GM18502 (cell line): Measurements from ENCODE around the gene ZSCAN22.
A peak's percentile ranks its signal among the peaks of the same experiment; 100 is the strongest.

Experiments used
- ATAC-seq: cut with Tn5 transposase; IDR thresholded peaks from one replicate; pipeline ENCODE4 v1.9.1; 2021; ENCODE audit warnings: mild to moderate bottlenecking; ENCODE audit not compliant: unreplicated experiment, poor library complexity

ZSCAN22 gene

DNA sequence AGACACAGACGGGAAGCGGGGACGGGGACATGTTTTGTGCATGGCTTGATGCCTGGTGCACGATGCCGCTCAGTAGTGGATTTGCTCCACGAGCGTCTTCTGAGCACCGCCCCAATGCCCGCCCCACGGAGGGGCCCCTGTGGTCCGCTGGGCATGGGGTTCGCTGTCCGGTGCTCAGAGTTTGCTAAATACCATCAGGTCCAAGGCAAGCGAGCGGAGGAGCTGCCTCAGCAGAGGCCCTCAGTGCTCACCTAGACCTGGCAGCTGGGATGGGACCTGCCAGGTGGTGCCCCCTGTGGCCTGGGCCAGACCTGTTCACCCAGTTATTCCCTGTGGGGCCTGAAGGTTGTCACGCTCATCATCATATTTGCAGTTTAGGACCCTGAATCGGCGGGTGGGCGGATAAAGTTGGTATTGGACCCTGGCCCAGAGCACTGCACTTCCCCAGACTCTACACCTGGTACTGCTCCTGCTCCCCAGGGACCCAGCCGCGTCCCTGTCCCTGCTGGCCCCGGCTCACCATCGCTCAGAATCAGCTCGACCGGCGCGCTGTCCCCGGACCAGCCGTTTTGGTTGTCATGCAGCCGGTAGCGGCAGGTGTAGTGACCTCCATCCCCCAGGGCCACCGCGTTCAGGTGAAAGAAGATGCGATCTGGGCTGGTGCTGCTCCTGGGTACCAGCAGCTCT, 24.2 kb downstream of the ZSCAN22 start:
- no peak for ATAC-seq

DNA sequence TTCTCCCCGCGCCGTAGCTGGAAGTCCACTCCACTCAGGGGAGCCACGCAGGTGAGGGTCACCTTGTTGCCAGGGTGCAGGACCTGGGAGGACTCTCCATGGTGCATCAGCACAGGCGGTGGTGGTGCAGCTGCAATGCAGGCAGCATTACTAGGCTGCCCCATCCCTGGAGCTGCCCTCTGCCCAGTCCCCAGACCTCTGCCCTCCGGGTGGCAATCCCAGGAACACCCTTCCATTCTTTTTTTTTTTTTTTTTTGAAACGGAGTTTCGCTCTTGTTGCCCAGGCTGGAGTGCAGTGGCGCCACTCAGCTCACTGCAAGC, 24.7 kb downstream of the ZSCAN22 start:
- ATAC-seq, result no peak

DNA sequence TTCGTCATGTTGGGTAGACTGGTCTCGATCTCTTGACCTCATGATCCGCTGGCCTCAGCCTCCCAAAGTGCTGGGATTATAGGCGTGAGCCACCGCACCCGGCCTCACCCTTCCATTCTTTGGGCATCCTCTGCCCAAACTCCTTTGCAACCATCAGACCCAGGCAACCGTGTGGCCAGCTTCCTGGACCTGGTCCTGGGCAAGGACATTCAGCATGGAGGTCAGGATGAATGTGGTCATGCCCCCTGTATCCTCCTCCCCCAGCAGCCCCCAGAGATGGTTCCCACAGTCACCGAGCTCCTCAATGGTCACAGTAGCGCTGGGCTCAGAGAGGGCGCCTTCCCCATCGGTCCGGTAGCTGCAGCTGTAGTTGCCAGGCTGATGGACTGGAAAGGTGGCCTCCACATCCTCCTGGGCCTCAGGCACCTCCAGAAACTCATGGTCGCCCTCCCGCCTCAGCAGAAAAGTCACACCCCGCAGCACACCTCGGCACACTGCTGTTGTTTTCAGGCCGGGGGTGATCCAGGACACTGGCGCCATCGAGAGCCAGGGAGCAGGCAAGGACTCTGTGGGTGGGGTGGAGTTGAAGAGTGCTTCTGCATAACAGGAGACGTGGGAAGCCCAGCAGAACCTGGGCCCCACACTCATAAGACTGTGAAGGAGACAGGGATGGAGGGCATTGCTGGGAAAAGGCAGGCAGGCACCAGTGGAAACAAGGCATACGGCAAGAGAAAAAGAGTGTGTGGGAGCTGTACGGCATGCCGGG, 25.4 kb downstream of the ZSCAN22 start:
- ATAC-seq, result no peak

DNA sequence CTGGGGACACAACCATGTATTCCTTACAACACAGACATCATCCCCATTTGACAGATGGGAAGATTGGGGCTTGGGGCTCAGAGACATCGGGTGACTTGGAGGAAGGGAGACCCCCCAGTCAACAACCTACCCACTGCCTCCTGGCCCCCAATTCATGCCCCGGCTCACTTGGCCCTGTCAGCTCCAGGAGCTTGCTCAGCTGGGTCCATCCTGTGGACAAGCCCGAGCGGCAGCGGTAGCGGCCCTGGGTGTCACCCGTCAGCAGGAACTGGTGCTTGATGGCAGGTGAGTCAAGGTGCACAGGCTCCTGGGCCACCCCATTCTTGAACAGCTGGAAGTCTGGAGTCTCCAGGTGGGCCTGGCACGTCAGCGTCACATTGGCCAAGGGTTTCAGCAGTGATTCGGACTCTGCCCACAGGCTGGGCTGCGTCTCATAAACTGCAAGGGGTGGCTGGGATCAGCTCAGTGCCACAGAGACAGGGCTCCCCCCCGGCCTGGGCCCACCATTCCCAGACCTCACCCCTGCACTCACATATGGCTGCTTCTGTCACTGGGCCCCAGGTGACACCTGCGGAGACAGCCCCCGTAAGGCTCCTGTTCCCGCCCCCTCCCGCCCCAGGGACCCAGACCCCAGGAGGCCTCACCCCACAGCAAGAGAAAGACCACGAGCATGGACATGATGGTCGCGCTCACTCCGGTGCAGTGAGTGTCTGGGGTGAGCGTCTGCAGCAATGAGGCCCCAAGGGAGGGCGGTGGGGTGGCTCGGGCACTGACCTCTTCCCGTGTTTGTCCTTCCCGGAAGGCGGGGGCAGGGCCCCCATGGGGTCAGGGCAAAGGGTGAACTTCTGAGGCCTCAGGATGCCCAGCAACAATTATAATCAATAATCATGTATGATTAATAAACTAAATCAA, 26.2 kb downstream of the ZSCAN22 start, which contains the start of gene A1BG:
TSS of gene A1BG (minus strand) at position 733 of the 912 bp plus-strand sequence. CDS start at position 678, 55 bp downstream.
- ATAC-seq, result no peak

DNA sequence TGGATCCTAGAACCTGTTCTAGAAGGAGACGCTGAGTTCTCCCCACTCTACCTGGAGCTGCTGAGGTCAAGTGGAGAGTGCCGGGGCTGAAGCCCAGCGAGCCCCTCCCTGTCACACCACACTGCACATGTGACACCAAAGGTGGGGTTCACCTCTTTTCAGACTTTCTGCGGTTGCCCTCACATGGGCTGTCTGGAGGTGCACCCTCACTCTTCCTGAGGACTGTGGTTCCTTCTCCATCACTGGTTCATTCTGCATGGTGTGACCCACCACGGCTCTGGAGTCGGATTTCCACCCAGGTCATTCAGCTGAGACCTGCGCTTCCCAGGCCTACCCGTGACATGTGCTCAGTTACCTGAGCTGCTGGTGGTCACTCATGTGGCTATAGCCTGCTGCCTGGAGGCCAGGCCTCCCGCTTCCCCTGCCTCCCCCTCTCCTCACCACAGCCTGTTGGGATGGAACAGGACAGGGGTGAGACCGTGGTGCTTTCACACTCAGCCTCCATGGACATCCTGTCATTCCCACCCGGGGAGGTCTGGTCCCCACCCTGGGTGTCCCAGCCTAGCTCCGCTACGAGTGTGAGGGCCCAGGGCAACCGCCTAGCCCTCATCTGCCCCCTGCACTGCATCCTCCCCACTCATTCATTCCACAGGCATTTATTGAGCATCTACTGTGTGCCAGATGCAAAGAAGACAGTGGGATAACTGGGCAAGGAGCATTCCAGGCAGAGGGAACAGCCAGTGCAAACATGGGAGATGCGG, 27.1 kb downstream of the ZSCAN22 start:
- no peak for ATAC-seq

DNA sequence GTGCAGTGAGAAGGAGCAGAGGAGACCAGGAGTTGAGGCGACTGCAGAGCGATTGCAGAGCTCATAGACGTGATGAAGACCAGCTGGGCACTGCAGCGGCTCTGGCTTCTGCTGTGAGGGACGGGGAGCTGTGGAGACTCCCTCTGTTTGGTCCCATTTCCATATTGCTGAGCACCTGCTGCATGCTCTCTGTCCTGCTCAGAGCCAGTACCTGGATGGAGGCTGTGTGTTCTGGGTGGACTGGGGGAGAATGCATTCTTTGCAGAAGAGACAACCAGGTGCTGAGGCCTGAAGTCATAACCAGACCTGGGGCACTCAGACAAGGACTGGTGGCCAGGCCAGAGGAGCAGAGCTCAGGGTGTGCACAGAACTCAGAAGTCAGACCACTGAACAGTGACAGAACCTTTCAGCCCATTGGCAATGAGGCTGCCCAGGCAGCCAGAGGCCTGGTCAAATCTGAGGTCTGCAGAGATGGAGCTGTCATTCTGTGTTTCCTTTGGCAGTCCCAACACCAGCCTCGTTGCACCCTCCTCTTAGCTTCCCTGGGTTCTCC, 27.8 kb downstream of the ZSCAN22 start:
- ATAC-seq, result no peak

DNA sequence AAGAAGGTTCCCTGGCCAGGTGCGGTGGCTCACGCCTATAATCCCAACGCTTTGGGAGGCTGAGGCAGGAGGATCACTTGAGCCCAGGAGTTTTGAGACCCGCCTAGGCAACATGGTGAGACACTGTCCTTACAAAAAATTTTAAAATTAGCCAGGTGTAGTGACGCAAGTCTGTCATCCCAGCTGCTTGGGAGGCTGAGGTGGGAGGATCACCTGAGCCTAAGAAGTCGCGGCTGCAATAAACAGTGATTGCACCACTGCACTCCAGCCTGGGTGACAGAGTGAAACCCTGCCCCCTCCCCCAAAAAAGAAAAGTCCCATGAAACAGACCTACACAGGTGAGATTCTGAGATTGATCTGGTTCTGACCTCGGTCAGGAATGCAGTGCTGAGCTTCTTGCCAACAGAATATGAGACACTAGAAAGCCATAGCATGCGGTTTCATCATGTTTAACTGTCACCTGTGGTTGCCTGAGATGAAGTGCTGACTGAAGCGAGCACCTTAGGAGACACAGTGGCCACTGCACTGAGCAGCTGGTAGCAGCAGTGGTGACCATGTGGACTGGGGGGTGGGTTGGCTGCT, 28.5 kb downstream of the ZSCAN22 start:
- ATAC-seq, result no peak

- no peak for ATAC-seq
Observed at GRCh38 chr19:58355908-58356765, 29.3 kb downstream of the ZSCAN22 start.

- ATAC-seq, result no peak
Observed at GRCh38 chr19:58356766-58357480, 30.1 kb downstream of the ZSCAN22 start.

- no peak for ATAC-seq
Observed at GRCh38 chr19:58357481-58358145, 30.8 kb downstream of the ZSCAN22 start.

DNA sequence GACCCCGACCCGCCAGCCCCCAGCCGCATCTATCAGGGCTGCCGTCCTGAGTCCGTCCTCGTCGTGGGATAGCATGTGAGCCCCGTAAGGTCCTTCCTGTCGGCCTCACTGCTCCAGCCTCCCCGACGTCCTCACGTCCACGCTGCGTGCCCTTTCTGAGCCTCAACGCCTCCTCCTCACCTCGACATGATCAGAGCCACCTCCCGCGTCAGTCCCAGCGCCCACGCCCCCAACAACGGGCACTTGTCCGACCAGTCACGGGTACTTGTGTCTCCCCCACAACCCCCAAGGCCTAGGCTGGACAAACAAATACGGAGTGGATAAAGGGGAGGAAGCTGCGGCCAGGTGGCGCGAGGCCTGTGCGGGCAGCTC, 35.1 kb downstream of the ZSCAN22 start:
- ATAC-seq, result peak; percentile 20

DNA sequence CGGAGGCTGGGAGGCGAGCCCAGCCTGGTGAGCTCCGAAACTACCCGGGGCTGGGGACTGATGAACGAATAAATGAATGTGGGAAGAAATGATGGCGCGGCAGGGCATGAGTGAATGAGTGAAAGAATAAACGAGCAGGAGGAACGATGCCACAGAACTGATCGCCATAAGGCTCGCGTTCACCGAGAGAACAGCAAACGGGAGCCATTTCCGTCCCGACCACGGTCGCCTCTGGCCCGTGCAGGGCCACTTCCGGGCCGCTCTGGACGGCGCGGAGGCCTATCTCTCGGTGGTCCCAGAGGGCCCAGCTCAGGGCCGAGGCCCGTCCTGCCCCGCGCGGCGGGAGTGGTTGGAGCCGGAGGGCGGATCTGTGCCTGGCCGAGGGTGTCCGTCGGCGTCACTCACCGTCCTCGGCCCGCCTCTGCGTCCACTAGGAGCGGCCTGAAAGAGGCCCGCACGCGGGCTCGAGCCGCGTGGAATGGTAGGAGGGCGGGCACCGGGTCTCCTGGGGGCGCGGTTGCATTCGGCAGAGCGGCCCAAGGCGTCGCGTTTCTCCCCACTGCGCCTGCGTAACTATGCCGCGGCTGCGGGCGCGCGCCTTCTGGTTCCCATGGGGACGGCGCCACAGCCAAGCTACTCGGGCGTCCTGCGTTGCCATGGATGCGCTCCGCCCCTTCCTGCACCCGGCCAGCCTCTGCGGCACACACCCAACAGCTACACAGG, 35.6 kb downstream of the ZSCAN22 start, which contains the start of gene ZNF497:
TSS of gene ZNF497 (minus strand) at position 480 of the 723 bp plus-strand sequence. CDS start 5,116 bp downstream, outside the sequence.
- ATAC-seq, result peak; percentile 87

GRCh38 chr19:58364146-58364545, 37.4 kb downstream of the ZSCAN22 start:
- no peak for ATAC-seq

DNA sequence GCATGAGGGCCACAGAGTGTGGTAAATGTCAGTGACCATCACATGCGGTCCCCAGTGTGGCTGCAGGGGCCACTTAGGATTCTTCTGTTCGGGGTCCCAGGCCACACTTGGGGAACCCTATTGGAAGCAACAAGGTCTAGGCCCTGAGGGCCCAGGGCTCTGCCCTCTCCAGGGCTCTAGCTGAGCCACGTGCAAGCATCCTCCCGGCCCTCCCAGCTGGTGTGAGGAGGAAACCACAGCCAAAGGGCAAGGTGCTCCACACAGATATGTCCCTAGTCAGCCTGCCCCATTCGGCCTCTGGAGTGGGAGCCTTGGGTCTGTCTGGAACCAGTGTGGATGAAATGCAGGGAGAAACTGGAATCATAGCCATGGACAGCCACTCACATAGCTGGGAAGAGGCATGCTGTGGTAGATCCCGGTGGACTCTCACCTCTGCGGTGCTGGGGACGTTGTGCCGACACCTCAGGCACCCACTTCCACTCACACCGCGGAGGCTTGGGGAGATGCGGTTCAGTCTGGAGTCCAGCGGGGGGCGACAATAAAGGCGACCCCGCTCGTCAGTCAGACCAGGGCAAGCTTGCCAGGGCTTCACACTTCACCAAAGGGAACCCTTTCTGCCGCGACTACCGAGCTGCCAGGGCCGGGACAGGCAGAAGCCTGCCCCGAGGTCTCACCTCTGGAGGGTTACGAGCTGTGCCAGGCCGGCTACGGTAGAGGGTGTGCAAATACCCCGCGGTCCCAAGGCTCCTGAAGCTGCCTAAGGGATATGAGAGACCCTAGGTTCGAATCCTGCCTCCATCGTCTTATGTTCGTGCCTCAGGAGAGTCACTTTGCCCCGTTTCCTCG, 40.0 kb downstream of the ZSCAN22 start:
- ATAC-seq, result no peak

GRCh38 chr19:58367698-58368454, 41.1 kb downstream of the ZSCAN22 start:
- ATAC-seq, result no peak
